HG03442 (cell line): Measurements from ENCODE around the gene TALDO1.
A peak's percentile ranks its signal among the peaks of the same experiment; 100 is the strongest.

Source experiments
- ATAC-seq: cut with Tn5 transposase; IDR thresholded peaks from one replicate; pipeline ENCODE4 v1.9.1; 2021; ENCODE audit warnings: mild to moderate bottlenecking, moderate library complexity; ENCODE audit not compliant: unreplicated experiment

Gene TALDO1

DNA sequence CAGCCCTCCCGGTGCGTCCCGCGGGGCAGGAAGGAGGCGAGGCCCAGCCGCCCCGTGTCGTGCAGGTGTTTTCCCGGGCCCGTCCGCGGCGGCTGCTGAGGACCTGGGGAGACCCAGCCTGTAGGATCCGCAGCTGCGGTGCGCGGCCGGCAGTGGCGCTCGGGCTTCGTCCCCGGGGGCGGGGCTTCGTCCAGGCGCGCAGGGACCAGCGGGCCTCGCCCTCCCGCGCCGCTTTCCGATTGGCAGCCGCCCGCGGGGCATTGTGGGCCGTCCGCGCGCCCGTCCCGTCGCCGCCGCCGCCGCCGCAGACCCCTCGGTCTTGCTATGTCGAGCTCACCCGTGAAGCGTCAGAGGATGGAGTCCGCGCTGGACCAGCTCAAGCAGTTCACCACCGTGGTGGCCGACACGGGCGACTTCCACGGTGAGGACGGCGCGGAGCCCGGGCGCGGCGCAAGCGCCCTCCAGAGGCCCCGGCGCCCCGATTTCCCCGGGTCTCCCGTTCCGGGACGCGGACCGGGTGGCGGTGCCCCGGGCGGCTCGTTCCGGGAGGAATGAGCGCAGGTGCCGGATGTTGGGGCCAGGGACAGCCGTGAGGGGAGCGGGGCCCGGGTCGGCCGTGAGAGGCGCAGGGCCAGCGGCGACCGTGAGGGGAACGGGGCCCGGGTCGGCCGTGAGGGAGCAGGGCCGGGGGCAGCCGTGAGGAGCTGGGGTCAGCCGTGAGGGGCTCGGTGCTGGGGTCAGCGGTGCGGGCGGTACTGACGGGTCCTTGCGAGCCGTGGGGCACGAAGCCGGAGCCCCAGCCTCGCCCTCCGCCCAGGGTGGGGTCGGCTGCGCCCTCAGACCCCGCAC, at the start of gene TALDO1:
TSS of gene TALDO1 (plus strand) at position 307 of the 849 bp plus-strand sequence. CDS start at position 325, 18 bp downstream.
- ATAC-seq: peak; percentile 83

DNA sequence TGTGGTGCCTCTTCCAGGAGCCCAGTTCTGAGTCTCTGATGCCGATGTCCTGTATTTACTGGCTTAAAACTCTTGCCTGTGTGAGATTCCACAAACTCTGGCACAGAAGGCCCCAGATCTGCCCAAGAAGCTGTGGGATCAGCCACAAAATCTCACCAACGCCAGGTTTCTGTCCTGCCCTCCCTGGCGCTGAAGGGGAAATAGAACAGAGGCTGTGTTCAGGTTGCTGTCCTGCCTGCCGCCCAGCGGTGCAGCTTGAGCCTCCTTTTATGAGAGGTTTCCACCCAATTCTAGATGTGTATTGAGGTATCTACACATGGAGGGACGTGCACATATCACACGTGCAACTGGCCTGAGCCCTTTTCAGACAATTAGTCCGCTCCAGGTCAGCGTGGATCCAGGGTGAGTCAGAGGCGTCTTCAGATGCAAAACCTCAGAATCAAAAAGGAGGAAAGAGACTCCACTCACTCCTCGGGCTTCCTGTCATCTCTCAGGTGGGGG, 49.4 kb upstream of the TALDO1 start:
- no peak for ATAC-seq

DNA sequence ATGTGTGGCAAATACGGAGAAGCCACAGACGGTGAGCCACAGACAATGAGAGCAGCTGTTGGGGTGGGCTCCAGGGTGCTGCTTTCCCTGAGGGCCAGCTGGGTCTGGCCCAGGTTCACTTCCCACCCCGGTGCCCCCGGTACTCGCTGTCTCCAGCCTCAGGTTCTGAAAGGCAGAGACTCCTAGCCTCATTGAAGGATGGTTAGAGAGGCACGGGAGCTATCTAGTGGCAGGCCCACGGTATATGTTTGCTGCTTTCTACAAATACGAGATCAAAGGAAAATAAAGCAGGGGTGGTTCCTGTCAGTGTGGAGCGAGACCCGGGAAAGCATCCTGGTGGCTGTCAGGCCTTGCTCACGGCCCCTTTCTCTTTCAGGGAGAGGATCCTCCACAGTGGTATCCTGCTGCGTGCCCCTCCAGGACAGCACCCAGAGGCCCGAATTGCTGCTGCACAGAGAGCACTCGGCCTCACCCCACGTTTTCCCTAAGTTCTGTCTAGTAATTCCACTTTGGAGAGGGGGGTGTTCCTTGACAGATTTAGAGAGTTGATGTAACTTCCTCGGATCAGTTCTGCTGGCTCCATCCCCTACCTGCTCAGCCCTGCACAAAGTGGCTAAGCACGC, 48.7 kb upstream of the TALDO1 start:
- ATAC-seq: no peak

- no peak for ATAC-seq
Measured at GRCh38 chr11:699116-699508, 48.2 kb upstream of the TALDO1 start.

DNA sequence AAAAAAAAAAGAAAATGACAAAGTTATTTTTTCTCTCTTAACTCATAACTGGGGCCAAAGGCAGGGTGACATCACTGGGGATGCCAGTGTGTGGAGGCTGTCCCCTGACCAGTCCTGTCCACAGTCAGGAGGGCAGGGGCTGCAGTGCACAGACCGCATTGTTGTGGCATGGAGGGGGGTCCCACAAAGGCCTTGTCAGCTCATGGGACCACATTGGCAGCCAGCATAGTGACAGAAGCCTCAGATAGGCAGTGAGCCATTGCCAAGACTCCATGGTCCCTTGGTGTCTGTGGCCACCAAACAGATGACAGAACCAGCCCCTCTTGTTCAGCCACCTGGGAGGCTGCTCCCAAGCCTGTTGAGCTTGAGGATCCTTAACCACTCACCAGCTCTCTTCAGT, 47.5 kb upstream of the TALDO1 start:
- no peak for ATAC-seq

GRCh38 chr11:701741-702461, 45.4 kb upstream of the TALDO1 start:
- ATAC-seq: no peak

- ATAC-seq: no peak
Measured at GRCh38 chr11:702462-703461, 44.5 kb upstream of the TALDO1 start.

- no peak for ATAC-seq
Measured at GRCh38 chr11:703506-703905, 43.8 kb upstream of the TALDO1 start.

GRCh38 chr11:704228-704674, 43.0 kb upstream of the TALDO1 start:
- no peak for ATAC-seq

- no peak for ATAC-seq
Measured at GRCh38 chr11:704781-705645, 42.3 kb upstream of the TALDO1 start.

GRCh38 chr11:705646-706438, 41.4 kb upstream of the TALDO1 start, which contains the start of gene EPS8L2:
TSS of gene EPS8L2 (plus strand) at chr11:706231. CDS start at chr11:709408, 3,177 bp downstream.
- ATAC-seq: no peak

DNA sequence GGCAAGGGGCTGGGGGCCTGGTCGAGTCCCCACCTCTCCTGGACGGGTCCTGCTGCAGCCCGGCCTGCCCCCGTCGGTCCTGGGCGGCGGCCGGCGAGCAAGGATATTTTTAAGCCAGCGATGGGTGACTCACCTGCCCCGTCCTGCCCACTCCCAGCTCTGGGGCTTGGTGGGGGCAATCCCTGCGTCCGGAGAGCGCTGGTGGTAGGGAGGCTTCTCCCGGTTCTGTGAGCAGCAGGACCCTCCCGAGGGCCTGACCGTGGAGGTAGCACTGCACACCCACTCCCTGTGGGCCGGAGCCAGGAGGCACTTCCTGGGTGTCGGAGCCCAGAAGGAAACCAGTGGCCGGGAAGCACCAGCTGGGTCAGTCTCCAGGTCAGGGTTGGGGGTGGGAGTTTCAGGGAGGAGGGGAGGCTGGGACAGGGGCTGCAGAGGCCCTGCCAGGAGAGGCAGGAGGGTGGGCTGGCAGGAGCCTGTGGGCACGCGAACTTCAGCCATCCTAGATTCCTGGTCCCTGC, 40.8 kb upstream of the TALDO1 start:
- ATAC-seq: no peak

- ATAC-seq: no peak
Measured at GRCh38 chr11:706957-707816, 40.1 kb upstream of the TALDO1 start.

- no peak for ATAC-seq
Measured at GRCh38 chr11:707817-708420, 39.3 kb upstream of the TALDO1 start.

DNA sequence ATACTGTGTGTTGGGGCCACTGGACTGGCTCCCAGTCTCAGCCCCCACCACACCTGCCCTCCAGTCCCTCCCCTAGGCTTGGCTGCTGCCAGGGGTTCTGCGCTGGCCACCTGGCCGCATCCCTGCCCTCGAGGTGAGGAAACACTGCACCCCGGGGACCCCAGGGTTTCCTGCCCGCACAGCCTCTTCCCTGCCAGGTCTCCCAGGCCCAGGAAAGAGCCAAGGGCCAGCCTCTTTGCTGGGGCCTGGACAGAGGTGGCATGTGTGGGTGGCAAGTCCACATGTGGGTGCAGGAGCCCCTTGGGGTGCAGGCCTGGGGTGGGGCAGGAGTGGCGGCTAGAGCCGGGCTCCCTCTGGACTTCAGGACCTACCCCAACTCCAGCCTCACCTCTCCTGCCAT, 38.8 kb upstream of the TALDO1 start:
- no peak for ATAC-seq

- no peak for ATAC-seq
Measured at GRCh38 chr11:709109-709997, 37.9 kb upstream of the TALDO1 start.
